DND-41 (cell line): ENCODE measurements around the gene RNF2.

Experiments used
- ATAC-seq: fragments of 200-7000 bp; cut with Tn5 transposase; 3 replicates; pipeline ENCODE4 v1.9.1; 2021; ENCODE audit warnings: low read depth; ENCODE audit not compliant: insufficient read depth
- DNase-seq: peaks from one replicate; pipeline ENCODE4 v3.0.0-alpha.2; 2020
- H2AFZ ChIP-seq: 2 replicates; pipeline ENCODE4 v1.6.0; 2012; ENCODE audit warnings: low read depth, low read length
- H3K27ac ChIP-seq: 2 replicates; pipeline ENCODE4 v1.5.1; 2012; ENCODE audit warnings: low read length, inconsistent platforms
- H3K27me3 ChIP-seq: fragments of 200-600 bp; sonication (generic); 2 replicates; pipeline ENCODE4 v1.6.0; 2012; ENCODE audit warnings: low read length, mild to moderate bottlenecking, inconsistent platforms; ENCODE audit not compliant: insufficient read depth, poor library complexity
- H3K36me3 ChIP-seq: 2 replicates; pipeline ENCODE4 v1.5.1; 2012; ENCODE audit warnings: low read length, inconsistent platforms; ENCODE audit not compliant: insufficient read depth
- H3K4me1 ChIP-seq: 2 replicates; pipeline ENCODE4 v1.5.1; 2012; ENCODE audit warnings: mild to moderate bottlenecking, low read length; ENCODE audit not compliant: insufficient read depth
- H3K4me2 ChIP-seq: 2 replicates; pipeline ENCODE4 v1.6.0; 2012; ENCODE audit warnings: mild to moderate bottlenecking, moderate library complexity, low read length, inconsistent platforms; ENCODE audit not compliant: insufficient read depth
- H3K4me3 ChIP-seq, 2 experiments: fragments of 200-600 bp in 1 of 2; shearing (Covaris generic) in 1 of 2; 2 replicates each; pipeline ENCODE4 v1.5.1; 2012 to 2016; ENCODE audit warnings: inconsistent platforms in 2 of 2, low read length in 2 of 2, mild to moderate bottlenecking in 2 of 2, low read depth in 1 of 2, moderate library complexity in 1 of 2
- H3K79me2 ChIP-seq: 2 replicates; pipeline ENCODE4 v1.6.0; 2012; ENCODE audit warnings: low read length, inconsistent platforms; ENCODE audit not compliant: insufficient read depth
- H3K9ac ChIP-seq: 2 replicates; pipeline ENCODE4 v1.6.0; 2012; ENCODE audit warnings: low read depth, mild to moderate bottlenecking, inconsistent platforms, low read length, moderate library complexity
- H3K9me3 ChIP-seq: 2 replicates; pipeline ENCODE4 v1.5.1; 2012; ENCODE audit warnings: low read length, moderate library complexity, mild to moderate bottlenecking, inconsistent platforms; ENCODE audit not compliant: insufficient read depth, severe bottlenecking
- H4K20me1 ChIP-seq: 2 replicates; pipeline ENCODE4 v1.6.0; 2012; ENCODE audit warnings: low read length; ENCODE audit not compliant: insufficient read depth
- CTCF ChIP-seq: IDR thresholded peaks from 2 replicates; pipeline ENCODE4 v1.5.1; 2012; ENCODE audit warnings: borderline replicate concordance, low read length, moderate library complexity, mild to moderate bottlenecking; ENCODE audit not compliant: poor library complexity, severe bottlenecking; ENCODE audit errors: extremely low read depth
- EZH2 ChIP-seq: IDR thresholded peaks from 3 replicates; pipeline ENCODE4 v1.6.1; 2012; ENCODE audit warnings: borderline replicate concordance, low read depth, mild to moderate bottlenecking, moderate library complexity, low read length, inconsistent platforms; ENCODE audit not compliant: severe bottlenecking

The RNF2 gene

GRCh38 chr1:185068341-185068740 is 23.0 kb downstream of the RNF2 start:
- no peaks in the 10 kb centered on the region for H3K36me3 ChIP-seq
- H3K79me2 ChIP-seq: peaks cover 89% of the 10 kb centered on the region
- H3K4me3 ChIP-seq: no peak overlapping the region

GRCh38 chr1:185069202-185069772 is 23.9 kb downstream of the RNF2 start:
- no peaks in the 10 kb centered on the region for H3K27me3 ChIP-seq
- H3K9ac ChIP-seq: no peak overlapping the region
- H3K36me3 ChIP-seq: no peaks in the 10 kb centered on the region
- no peak overlapping the region for H3K27ac ChIP-seq
- H3K4me1 ChIP-seq: no peaks in the 10 kb centered on the region
- no peak overlapping the region for H3K4me2 ChIP-seq
- no peak for TF ChIP-seq EZH2
- no peak for TF ChIP-seq CTCF
- H2AFZ ChIP-seq: no peak overlapping the region
- H4K20me1 ChIP-seq: peaks cover 33% of the 10 kb centered on the region
- no peak for ATAC-seq
- no peak for DNase-seq
- peaks cover 89% of the 10 kb centered on the region for H3K79me2 ChIP-seq
- H3K4me3 ChIP-seq: no peak overlapping the region
- H3K9me3 ChIP-seq: no peaks in the 10 kb centered on the region

More at GRCh38 chr1:185068341-185068740, 23.0 kb downstream of the RNF2 start:
- Histone ChIP-seq H3K9ac (no peak overlapping the region), H4K20me1 (peaks cover 30% of the 10 kb centered on the region), H3K4me1 (no peaks in the 10 kb centered on the region), H3K27ac (no peak overlapping the region), H3K4me2 (no peak overlapping the region), H3K27me3 (no peaks in the 10 kb centered on the region), H3K9me3 (no peaks in the 10 kb centered on the region), H2AFZ (no peak overlapping the region)
- DNase-seq (no peak), ATAC-seq (no peak)
- TF ChIP-seq CTCF: no peak
- no peak for TF ChIP-seq EZH2

- DNase-seq (no peak), ATAC-seq (no peak)
- H3K79me2 ChIP-seq: peaks cover 89% of the 10 kb centered on the region
- peaks cover 38% of the 10 kb centered on the region for H4K20me1 ChIP-seq
- H3K4me2 ChIP-seq: no peak overlapping the region
- H3K27ac ChIP-seq: no peak overlapping the region
- no peak overlapping the region for H3K9ac ChIP-seq
- no peaks in the 10 kb centered on the region for H3K36me3 ChIP-seq
- H3K4me1 ChIP-seq: no peaks in the 10 kb centered on the region
- no peaks in the 10 kb centered on the region for H3K9me3 ChIP-seq
- H3K4me3 ChIP-seq: no peak overlapping the region
- TF ChIP-seq CTCF (no peak), EZH2 (no peak)
- no peaks in the 10 kb centered on the region for H3K27me3 ChIP-seq
- no peak overlapping the region for H2AFZ ChIP-seq
Measured at GRCh38 chr1:185070051-185070450, 24.7 kb downstream of the RNF2 start.
